Erythroblast (primary cell): ENCODE results near the gene ZFHX3.

Source experiments
- DNase-seq, 2 experiments: peaks; one replicate each; lab custom pipeline; 2025; lab: John Stamatoyannopoulos, UW
- GATA1 ChIP-seq: IDR thresholded peaks from 2 replicates; pipeline ENCODE4 v1.6.1; 2011; ENCODE audit warnings: low read depth, mild to moderate bottlenecking, control low read depth, low read length, moderate library complexity
- POLR2A ChIP-seq: IDR thresholded peaks from 2 replicates; pipeline ENCODE4 v1.6.1; 2011; ENCODE audit warnings: mild to moderate bottlenecking, low read length

The ZFHX3 gene

DNA sequence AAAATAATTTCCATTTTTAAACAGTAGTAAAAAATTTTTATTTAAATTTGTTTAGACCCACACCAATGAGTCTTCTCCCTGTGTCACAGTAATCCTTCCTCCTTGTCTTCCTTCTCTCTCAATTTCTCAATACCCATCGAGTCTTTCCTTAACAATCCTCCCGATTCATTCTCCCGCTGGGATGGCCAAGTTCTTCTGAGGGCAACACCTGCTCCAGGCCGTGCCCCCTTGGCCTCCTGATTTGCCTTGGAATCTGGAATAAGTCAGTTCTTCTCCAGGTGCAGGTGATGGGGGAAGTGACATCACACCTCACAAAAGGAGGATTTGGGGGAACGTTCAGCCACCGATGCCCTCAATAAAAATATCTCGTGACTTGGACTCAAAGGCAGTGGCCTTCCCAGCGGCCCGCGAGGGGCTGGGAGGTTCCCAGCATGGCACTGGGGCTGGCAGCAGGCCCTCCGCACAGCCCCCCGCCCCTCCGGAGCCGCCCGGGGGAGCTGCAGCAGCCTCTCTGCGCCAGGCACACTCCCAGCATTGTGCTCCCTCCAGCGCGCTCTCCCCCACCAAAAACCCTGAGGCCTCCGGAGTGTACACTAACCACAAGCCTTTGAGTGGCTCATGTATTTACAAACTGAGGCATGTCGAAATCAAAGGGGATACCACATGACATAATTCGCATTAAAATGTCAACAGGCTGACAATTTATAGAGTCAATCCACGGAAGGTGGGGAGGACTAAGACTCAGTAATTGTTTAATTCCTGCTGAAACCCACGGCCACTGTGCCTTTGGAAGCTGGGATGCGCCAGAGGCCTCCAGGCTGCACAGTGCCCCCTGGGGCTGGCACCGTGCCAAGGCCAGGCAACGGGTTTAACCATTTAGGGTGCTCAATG lies 120.5 kb downstream of the ZFHX3 start:
- DNase-seq: no peak
- TF ChIP-seq POLR2A (no peak), GATA1 (no peak)

DNA sequence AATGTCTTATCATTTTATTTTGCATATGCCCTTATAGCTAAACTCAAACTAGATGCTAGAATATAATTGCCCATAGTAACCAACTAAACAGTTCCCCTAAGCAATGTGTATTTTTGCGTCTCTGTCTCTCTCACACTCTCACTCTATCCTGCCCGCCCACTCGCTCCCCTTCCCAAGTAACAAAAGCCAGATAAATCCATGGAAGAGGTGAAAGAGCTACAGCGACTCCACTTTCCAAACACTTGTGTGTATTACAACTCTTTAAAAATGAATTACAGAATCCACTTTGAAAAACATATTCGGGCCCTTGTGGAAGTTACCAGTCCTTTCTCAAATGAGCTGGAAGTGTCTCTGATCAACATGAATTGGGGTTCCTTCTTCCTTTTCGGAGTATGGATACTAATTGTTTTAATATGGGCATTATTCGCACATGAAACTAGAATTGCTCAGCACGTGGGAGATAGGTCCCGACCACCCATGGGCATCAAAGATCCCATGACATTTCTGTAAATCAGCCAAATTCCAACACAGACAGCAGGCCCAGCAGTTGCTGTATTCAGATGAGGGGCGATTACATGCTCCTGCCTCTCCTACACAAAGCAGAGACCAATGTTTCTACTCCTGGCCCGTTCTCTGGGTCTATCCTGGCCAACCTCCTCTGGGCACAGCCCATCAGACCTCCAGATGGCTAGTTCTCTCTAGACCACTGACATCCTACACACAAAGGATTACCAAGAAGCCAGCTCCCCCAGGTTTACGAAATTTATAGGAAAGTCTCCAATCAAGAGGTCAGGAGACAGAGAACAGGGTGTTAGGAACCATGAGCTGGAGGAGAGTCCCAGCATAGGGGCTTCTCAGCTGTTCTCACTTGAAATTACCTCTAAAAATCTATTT lies 121.5 kb downstream of the ZFHX3 start:
- TF ChIP-seq GATA1: no peak
- no peak for TF ChIP-seq POLR2A
- no peak for DNase-seq

DNA sequence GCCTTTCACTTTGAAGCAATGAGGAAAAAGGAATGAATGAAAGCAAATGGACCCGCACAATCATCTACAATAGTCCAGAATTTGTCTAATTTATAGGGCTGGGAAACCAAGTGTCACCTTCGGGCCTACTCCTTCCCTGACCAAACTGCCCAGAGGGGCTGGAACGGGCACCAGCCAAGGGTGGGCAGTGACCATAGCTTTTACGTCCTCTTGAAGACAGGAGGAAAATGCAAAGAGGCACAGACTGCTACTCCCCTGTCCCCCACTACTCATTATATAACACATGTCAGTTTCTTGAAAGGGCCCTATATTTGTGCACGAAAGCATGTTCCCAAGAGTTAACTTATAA lies 122.3 kb downstream of the ZFHX3 start:
- no peak for DNase-seq
- TF ChIP-seq POLR2A: no peak
- no peak for TF ChIP-seq GATA1

DNA sequence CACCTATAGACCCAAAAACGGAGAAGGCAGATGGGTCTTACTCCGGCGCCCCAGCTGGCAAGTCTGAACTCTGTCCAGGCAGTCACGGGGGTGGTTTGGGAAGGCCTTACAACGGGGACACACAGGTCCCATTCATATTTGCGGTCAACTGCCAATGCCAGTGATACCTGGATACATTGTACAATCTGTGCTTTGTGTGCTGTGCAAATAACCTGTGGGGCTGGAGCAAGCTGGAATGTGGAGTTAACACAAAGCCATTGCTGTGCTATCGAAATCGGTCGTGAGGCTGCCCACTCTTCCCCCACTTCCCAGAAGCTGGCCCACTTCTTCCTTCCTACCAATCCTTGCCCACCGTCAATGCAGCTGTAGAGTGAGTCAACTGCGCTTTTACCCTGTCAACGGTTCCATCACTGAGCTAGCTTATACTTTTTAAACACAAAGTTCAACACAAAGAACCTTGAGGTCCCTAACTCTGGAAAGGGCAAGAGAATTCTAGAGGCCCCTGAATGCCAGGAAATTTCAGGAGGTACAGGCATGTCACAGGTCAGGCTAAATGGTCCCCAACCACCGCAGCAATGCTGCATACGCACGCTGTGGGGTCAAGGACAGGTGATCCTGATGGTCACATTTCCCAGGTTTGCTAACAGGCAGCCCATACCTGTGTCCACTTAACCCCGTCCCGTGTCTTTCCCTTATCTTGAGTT lies 122.8 kb downstream of the ZFHX3 start:
- TF ChIP-seq GATA1 (no peak), POLR2A (no peak)
- DNase-seq: no peak

DNA sequence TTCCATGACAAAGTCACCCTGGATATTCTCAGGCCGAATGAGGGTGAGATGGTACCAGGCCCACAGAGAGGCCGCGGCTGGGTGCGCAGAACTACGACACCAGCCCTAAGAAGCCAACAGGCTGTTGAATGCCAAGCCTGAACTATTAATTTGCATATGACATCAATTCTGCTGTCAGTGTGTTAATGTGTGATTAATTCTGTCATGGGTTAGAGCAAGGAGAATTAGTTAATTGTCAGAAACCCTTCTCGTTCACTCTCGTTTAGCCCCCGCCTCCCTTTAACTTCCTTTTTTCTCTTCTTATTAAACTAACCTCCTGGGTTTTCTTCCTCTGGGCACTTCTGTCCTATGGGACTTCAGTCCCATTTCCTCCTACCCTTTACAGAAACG lies 123.4 kb downstream of the ZFHX3 start:
- DNase-seq: no peak
- no peak for TF ChIP-seq GATA1
- no peak for TF ChIP-seq POLR2A

DNA sequence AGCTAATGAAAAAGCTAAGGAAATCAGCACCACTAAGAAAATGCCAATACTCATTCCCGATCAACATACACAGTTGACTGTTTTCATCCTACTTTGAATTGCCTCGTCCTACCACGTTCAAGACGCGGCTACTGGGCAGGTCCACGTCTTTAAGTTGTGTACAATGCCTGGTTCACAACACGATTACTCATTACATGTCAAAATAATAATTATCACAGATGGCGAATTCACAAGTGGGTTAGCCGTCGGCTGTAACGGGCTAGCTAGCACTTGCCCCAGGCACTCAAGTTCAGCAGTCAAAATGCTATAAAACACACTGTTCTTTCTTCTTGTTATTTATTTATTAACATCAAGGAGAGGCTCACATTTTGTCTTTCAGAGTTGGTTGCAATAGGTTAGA lies 124.2 kb downstream of the ZFHX3 start:
- no peak for TF ChIP-seq POLR2A
- no peak for TF ChIP-seq GATA1
- no peak for DNase-seq

DNA sequence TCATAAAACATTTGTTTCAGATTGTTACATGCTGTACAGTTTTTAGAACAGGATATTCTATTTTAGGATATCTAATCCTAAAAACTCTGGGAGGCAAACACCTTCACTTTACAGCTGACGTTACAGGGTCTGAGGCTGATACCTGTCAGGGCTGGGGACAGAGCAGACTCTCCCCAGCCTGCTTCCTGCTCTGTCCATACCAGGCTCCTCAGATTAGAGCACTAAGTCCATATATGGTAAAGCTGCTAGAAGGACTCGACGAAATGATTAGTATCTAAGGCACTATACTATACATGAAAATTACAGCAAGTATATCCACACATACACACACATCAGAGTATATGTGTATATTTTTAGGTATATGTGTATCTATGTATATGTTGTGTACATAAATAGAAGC lies 125.2 kb downstream of the ZFHX3 start:
- TF ChIP-seq POLR2A: no peak
- no peak for TF ChIP-seq GATA1
- no peak for DNase-seq

DNA sequence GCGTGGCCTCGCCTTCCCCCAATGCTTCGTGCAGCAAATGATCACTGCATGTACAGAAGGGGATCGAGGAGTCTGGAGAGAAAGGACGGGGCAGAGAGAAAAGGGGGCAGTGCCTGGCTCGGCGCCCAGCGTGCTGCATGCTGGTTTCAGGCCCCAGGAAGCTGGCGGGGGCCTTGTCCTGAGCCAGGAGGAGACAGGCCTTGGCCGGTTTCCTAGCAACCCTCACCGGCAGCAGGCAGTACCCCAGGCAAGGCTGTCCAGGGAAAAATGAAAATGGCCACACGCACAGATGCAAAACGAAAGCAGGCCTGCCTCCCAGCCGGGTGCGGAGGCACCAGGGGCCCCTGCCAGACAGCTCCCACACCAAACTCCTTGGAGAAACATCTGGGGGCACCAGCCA lies 126.3 kb downstream of the ZFHX3 start:
- no peak for TF ChIP-seq POLR2A
- TF ChIP-seq GATA1: no peak
- no peak for DNase-seq

DNA sequence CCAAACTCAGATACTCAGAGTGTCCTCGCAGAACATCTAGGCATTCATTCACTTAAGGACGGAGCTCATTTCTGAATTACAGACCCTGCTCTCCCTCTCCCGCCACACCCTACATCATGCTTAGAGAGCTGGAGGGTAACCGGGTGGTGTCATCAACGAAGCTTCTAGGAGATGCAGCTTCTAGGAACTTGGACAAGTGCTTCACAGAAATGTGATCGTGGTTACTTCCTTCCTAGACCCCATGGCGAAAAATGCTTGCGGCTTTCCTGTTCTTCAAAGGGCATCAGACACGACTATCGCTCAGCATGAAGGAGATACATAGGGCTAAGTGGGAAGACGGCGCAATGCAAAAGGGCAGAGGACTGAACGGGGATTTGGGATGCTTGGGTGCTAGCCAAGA lies 126.8 kb downstream of the ZFHX3 start:
- TF ChIP-seq GATA1 (no peak), POLR2A (no peak)
- no peak for DNase-seq

DNA sequence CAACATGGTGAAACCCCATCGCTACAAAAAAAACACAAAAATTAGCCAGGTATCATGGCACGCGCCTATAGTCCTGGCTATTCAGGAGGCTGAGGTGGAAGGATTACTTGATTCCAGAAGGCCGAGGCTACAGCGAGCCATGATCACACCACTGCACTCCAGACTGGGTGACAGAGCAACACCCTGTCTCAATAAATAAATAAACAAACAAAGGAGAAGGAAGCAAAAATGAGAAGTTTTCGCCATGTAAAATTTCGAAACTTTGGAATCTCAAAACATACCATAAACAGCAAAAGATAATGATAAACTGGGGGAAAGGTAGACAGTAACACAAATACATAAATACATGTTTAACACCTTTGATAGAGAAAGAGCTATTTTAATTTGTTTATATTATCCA lies 130.9 kb downstream of the ZFHX3 start:
- TF ChIP-seq GATA1 (no peak), POLR2A (no peak)
- no peak for DNase-seq

DNA sequence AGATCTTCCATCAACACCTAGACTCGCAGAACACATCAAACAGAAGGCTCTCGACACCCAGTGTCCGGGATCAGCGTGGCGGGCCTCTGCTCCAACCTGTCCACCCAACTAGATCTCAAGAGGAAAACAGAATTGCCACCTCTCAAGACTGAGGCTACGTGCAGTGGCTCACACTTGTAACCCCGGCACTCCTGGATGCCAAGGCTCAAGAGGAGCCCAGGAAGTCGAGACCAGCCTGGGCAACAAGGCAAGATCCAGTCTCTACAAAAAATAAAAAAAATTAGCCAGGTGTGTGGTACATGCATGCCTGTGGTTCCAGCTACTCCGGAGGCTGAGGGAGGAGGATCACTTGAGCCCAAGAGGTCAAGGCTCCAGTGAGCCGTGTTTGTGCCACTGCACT lies 132.6 kb downstream of the ZFHX3 start:
- DNase-seq: no peak
- TF ChIP-seq GATA1: no peak
- TF ChIP-seq POLR2A: no peak

DNA sequence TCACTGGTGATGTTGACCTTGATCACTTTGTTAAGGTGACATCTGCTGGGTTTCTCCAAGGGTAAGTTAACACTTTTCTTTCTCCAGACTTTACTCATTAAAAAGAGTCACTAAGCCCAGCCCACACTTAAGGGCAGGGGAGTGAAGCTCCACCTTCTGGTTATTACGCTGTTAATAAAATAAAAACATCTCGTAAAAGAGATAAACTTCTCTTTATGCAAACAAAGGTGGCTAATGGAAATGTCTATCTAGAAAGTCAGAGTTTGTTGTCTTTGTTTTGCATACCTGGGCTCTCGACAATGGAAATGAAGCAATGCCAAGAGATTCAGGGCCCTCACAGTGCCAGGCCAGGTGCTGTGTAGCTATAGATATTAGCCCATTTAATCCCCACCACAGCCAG lies 134.4 kb downstream of the ZFHX3 start:
- no peak for TF ChIP-seq POLR2A
- no peak for DNase-seq

DNA sequence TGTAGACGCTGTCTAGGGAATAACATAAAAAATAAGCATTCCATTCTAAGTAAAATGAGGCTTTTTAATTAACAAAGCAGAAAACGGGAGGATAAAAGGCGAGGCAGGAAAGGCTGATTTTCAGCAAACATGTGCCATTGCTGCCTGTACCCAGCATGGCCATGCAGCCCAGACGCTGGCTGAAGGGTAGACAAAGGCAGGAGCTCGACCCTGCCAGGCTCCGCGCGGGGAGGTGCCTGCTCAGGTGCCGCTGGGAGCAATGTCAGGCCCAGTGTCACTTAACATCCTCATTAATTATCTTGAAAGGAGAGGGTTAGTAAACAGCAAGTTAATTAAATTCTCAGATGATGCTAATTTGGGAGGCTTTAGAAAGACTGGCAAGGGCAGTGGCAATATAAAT lies 136.0 kb downstream of the ZFHX3 start:
- TF ChIP-seq GATA1 (no peak), POLR2A (no peak)

DNA sequence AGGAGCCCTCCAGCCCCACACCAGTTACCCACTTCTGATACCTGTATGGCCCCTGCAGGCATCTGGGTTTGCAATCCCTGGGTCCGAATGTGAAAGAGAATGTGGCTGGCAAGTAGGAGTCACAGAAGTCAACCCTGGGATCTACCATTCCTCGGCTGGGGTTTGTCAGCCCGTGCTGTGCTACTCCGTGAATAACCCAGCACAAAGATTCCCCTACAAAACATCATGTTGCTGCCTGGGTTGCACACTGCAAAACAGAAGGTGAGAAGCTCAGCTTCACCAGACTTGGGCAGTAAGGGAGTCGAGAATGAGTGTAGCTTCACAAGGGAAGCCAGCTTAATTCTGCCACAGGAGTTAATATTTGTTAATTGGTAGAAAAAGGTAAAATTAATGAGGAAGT lies 137.1 kb downstream of the ZFHX3 start:
- no peak for DNase-seq

More for the DNA sequence above, 136.0 kb downstream of the ZFHX3 start:
- no peak for DNase-seq

More for the DNA sequence above, 137.1 kb downstream of the ZFHX3 start:
- TF ChIP-seq GATA1: no peak
- TF ChIP-seq POLR2A: no peak
